Measurements from ENCODE around the gene DEPDC5.

Gene DEPDC5

GRCh38 chr22:31929167-31929930 lies 175.5 kb downstream of the DEPDC5 start:
- peak in 1 of 3 experiments; percentile 28 for DNase-seq

GRCh38 chr22:31932863-31933262 lies 179.0 kb downstream of the DEPDC5 start:
- no peak for DNase-seq

- DNase-seq = no peak
Measured at GRCh38 chr22:31933406-31933805, 179.6 kb downstream of the DEPDC5 start.

GRCh38 chr22:31933816-31934482 lies 180.1 kb downstream of the DEPDC5 start:
- DNase-seq = no peak

GRCh38 chr22:31935961-31936635 lies 182.3 kb downstream of the DEPDC5 start:
- no peak for DNase-seq

- DNase-seq = no peak
Measured at GRCh38 chr22:31937341-31937740, 183.5 kb downstream of the DEPDC5 start.

- no peak for DNase-seq
Measured at GRCh38 chr22:31938296-31938695, 184.5 kb downstream of the DEPDC5 start.

GRCh38 chr22:31940506-31940905 lies 186.7 kb downstream of the DEPDC5 start:
- no peak for DNase-seq

GRCh38 chr22:31942091-31942490 lies 188.3 kb downstream of the DEPDC5 start:
- no peak for DNase-seq

GRCh38 chr22:31943206-31943977 lies 189.6 kb downstream of the DEPDC5 start:
- DNase-seq = no peak

- DNase-seq = peak; percentile 88 to 95 (median 90)
Measured at GRCh38 chr22:31943978-31944699, 190.3 kb downstream of the DEPDC5 start, which contains the start of gene YWHAH. Gene YWHAH (plus strand): TSS chr22:31944535. CDS start chr22:31944734, 199 bp downstream.

- DNase-seq = peak in 2 of 3 experiments; percentile 67 to 78
Measured at GRCh38 chr22:31944700-31945442, 191.1 kb downstream of the DEPDC5 start.

GRCh38 chr22:31945443-31945855 lies 191.6 kb downstream of the DEPDC5 start:
- peak in 2 of 3 experiments; percentile 17 to 44 for DNase-seq

- peak in 1 of 3 experiments; percentile 6 for DNase-seq
Measured at GRCh38 chr22:31945971-31946680, 192.3 kb downstream of the DEPDC5 start.

GRCh38 chr22:31947296-31947695 lies 193.5 kb downstream of the DEPDC5 start:
- DNase-seq = peak in 2 of 3 experiments; percentile 15 to 58

- DNase-seq = no peak
Measured at GRCh38 chr22:31948002-31948401, 194.2 kb downstream of the DEPDC5 start.

- no peak for DNase-seq
Measured at GRCh38 chr22:31950226-31950625, 196.4 kb downstream of the DEPDC5 start.

- DNase-seq = no peak
Measured at GRCh38 chr22:31951194-31952093, 197.6 kb downstream of the DEPDC5 start.

- DNase-seq = no peak
Measured at GRCh38 chr22:31952094-31952401, 198.2 kb downstream of the DEPDC5 start.

- no peak for DNase-seq
Measured at GRCh38 chr22:31952472-31952871, 198.7 kb downstream of the DEPDC5 start.

All from NCI-H1417 (cell line).